HepG2 (cell line): ENCODE measurements around the gene FBXO24. TPM values are rescaled to one million over a fixed set of nuclear protein-coding genes. Genes with fewer than 3 reads are reported as not detected.
A peak's percentile ranks its signal among the peaks of the same experiment; 100 is the strongest.

Experiments
- ATAC-seq: fragments of 200-7000 bp; cut with Tn5 transposase; 3 replicates; pipeline ENCODE4 v1.9.1; 2020; ENCODE audit warnings: mild to moderate bottlenecking, moderate library complexity
- BruUV-seq: library from RNA; stranded (reverse); fragments of 400-500 nt; replicated peaks from 2 replicates; lab custom pipeline; 2021; lab: Mats Ljungman, UMichigan
- CTCF ChIA-PET: fragments of 300-600 bp; formaldehyde crosslinking; extraction: SDS; loops from one replicate; lab custom pipeline; 2021; ENCODE audit warnings: low total read pairs, inconsistent platforms, low intra/inter-chr PET ratio; lab: Yijun Ruan, JAX
- POLR2A ChIA-PET: fragments of 350-600 bp; sonication (Branson Sonifier 250); formaldehyde crosslinking; loops from one replicate; lab custom pipeline; 2020; ENCODE audit warnings: antibody characterized with exemption, inconsistent platforms; lab: Yijun Ruan, JAX
- DNase-seq: peaks from one replicate; pipeline ENCODE4 v3.0.0-alpha.2; 2015; ENCODE audit warnings: low spot score
- FAIRE-seq: peaks from 3 replicates; lab custom pipeline; 2011; peaks lifted over from hg19 to GRCh38; lab: Jason Lieb, UNC
- H2AFZ ChIP-seq: one replicate; pipeline ENCODE4 v1.6.1; 2011; ENCODE audit warnings: low read length, inconsistent platforms
- H3K27ac ChIP-seq: fragments of 300-600 bp; 3 replicates; pipeline ENCODE4 v1.8.0; 2011; ENCODE audit warnings: mixed run types, mild to moderate bottlenecking, mixed read lengths, low read length, inconsistent platforms; ENCODE audit not compliant: insufficient read depth; ENCODE audit errors: extremely low read length
- H3K27me3 ChIP-seq, 2 experiments: fragments of 200-600 bp in 1 of 2; 2 replicates in 1 of 2; 3 replicates in 1 of 2; pipeline versions ENCODE4 v1.6.0 to v1.8.0; 2011; ENCODE audit warnings: low read length in 2 of 2, mild to moderate bottlenecking in 2 of 2, moderate library complexity in 2 of 2, inconsistent platforms in 1 of 2; ENCODE audit not compliant: insufficient read depth in 2 of 2, control insufficient read depth in 1 of 2
- H3K36me3 ChIP-seq, 2 experiments: fragments of 200-600 bp in 1 of 2; replicated peaks in 1 of 2; 2 replicates in 1 of 2; 3 replicates in 1 of 2; pipeline versions ENCODE4 v1.5.1 to v1.8.0; 2011; ENCODE audit warnings: low read length in 2 of 2, inconsistent platforms in 1 of 2; ENCODE audit not compliant: insufficient read depth in 2 of 2, control insufficient read depth in 1 of 2
- H3K4me1 ChIP-seq: 2 replicates; pipeline ENCODE4 v1.5.1; 2012; ENCODE audit warnings: low read length, inconsistent platforms; ENCODE audit not compliant: insufficient read depth
- H3K4me2 ChIP-seq: 2 replicates; pipeline ENCODE4 v1.6.0; 2011; ENCODE audit warnings: low read depth, low read length, inconsistent platforms
- H3K4me3 ChIP-seq, 3 experiments: fragments of 200-600 bp in 1 of 3; sonication (generic), shearing (Covaris generic) in 1 of 3; replicated peaks in 1 of 3; 2 replicates each; pipeline ENCODE4 v1.5.1; 2011 to 2016; ENCODE audit warnings: low read length in 3 of 3, inconsistent platforms in 2 of 3, low read depth in 2 of 3, mild to moderate bottlenecking in 2 of 3, control low read depth in 1 of 3, mixed read lengths in 1 of 3; ENCODE audit not compliant: insufficient read depth in 1 of 3
- H3K79me2 ChIP-seq: one replicate; pipeline ENCODE4 v1.6.1; 2011; ENCODE audit warnings: low read length, inconsistent platforms; ENCODE audit not compliant: insufficient read depth
- H3K9ac ChIP-seq: 2 replicates; pipeline ENCODE4 v1.6.0; 2011; ENCODE audit warnings: mild to moderate bottlenecking, low read depth, low read length, inconsistent platforms; ENCODE audit not compliant: insufficient read depth
- H3K9me3 ChIP-seq: 2 replicates; pipeline ENCODE4 v1.5.1; 2012; ENCODE audit warnings: mild to moderate bottlenecking, low read length
- H4K20me1 ChIP-seq: 2 replicates; pipeline ENCODE4 v1.6.0; 2011; ENCODE audit warnings: inconsistent platforms, mild to moderate bottlenecking, low read length, moderate library complexity; ENCODE audit not compliant: insufficient read depth
- ARID5B ChIP-seq: IDR thresholded peaks from 2 replicates; pipeline ENCODE4 v1.4.0; 2020; ENCODE audit warnings: mild to moderate bottlenecking, missing genetic modification reagents
- JDP2 ChIP-seq: sonication (generic); formaldehyde crosslinking; IDR thresholded peaks from 2 replicates; pipeline ENCODE4 v1.8.1; 2022; ENCODE audit warnings: missing genetic modification reagents, borderline replicate concordance
- ZBTB40 ChIP-seq, 2 experiments: fragments of 450-650 bp in 1 of 2; sonication (generic) in 1 of 2; formaldehyde crosslinking in 1 of 2; IDR thresholded peaks; 2 replicates each; pipeline versions ENCODE4 v1.6.1 to v1.8.0; 2016 to 2022; ENCODE audit warnings: antibody characterized with exemption in 1 of 2, mild to moderate bottlenecking in 1 of 2, missing genetic modification reagents in 1 of 2
- ZNF570 ChIP-seq: sonication (generic); formaldehyde crosslinking; IDR thresholded peaks from 2 replicates; pipeline ENCODE4 v1.4.0; 2020; ENCODE audit warnings: mild to moderate bottlenecking, missing genetic modification reagents, borderline replicate concordance
- WGBS: methylation state at CpG from one replicate; pipeline ENCODE4 v1.1.6; 2017; ENCODE audit warnings: low lambda C conversion rate; 5-methylcytosine and 5-hydroxymethylcytosine counted together
- in situ Hi-C: cut with HindIII; loops from 2 replicates; pipeline ENCODE4 v1.10.0; 2017; ENCODE audit warnings: low pct_unique_long_range_greater_than_20kb; ENCODE audit not compliant: extremely low pct_ligation_motif_present
- intact Hi-C: fragments of 100-400 bp; cut with micrococcal nuclease; formaldehyde crosslinking; loops from one replicate; pipeline ENCODE4 v1.10.0; 2022; ENCODE audit not compliant: unreplicated experiment
- polyA plus RNA-seq, 8 experiments: library from polyadenylated mRNA; depleted of rRNA in 3 of 8; stranded (reverse) in 7 of 8; unstranded in 1 of 8; fragments of >200 nt; fragmentation: Illumina TruSeq in 4 of 8; extraction: Trizol in 4 of 8; gene quantifications; 2 replicates each; pipeline versions ENCODE4 v1.2.1 to v1.2.3, GENCODE V29; 2011 to 2016; ENCODE audit warnings: low read depth in 4 of 8, missing spikeins in 1 of 8, mixed read lengths in 1 of 8; ENCODE audit not compliant: insufficient read depth in 1 of 8
- total RNA-seq, 5 experiments: library from RNA; depleted of rRNA; stranded (reverse); fragments of >200 nt; fragmentation: Illumina TruSeq; extraction: Trizol; gene quantifications; 2 replicates each; pipeline ENCODE4 v1.2.3, GENCODE V29; 2016; ENCODE audit warnings: low read depth in 1 of 5

FBXO24 gene
- total and polyA plus RNA-seq, 2 of the 13 experiments (the other 11 are each of a cell fraction or from before 2014, with no cell fraction given) = 0.20 to 0.55 TPM

GRCh38 chr7:100623951-100624824 is 38.1 kb downstream of the FBXO24 start:
- intact Hi-C loops (no loop called here), in situ Hi-C loops (no loop called here)
- Histone ChIP-seq H3K9me3 (no peaks in the 10 kb centered on the region), H3K27ac (no peak overlapping the region), H3K79me2 (no peaks in the 10 kb centered on the region), H3K4me1 (peaks cover 21% of the 10 kb centered on the region), H2AFZ (no peak overlapping the region), H3K4me3 (no peak overlapping the region), H3K36me3 (peaks cover 4 to 22% of the 10 kb centered on the region in 2 experiments; a peak in 4 of 5 replicates), H3K27me3 (no peaks in the 10 kb centered on the region), H3K9ac (no peak overlapping the region), H4K20me1 (peaks cover 3% of the 10 kb centered on the region; the same call in 1 of the 2 replicates), H3K4me2 (no peak overlapping the region)
- no peak for FAIRE-seq
- ATAC-seq = no peak
- ChIA-PET POLR2A (interaction anchor here (1.1 to 1.5 kb wide), 2 partner anchors 12 to 38 kb away, joined by 3 to 6 read pairs; partner anchors contain the start of genes FBXO24, LRCH4 and MOSPD3), CTCF (no interaction called here)
- no peak for TF ChIP-seq ZNF570 (CRISPR knock-in tag)
- no peak for TF ChIP-seq JDP2
- TF ChIP-seq ZBTB40 (IDR thresholded peaks at IDR 0.05) = peak; percentile 61
- peak; percentile 98 for TF ChIP-seq ZBTB40 (CRISPR knock-in tag; IDR thresholded peaks at IDR 0.05)
- no peak for TF ChIP-seq ARID5B
- no TSS peak for BruUV-seq
- no peak for DNase-seq
- 93% methylated on average over 15 of the region's 15 CpGs for WGBS
